Aorta (tissue), 5 donors: ENCODE measurements around the gene GRIN3B. TPM values are rescaled to one million over a fixed set of nuclear protein-coding genes. Genes with fewer than 3 reads are reported as not detected.

ENCODE experiments used
- ATAC-seq: fragments of 200-7000 bp; cut with Tn5 transposase; one replicate; pipeline ENCODE4 v1.9.1; 2022; ENCODE audit warnings: moderate library complexity; ENCODE audit not compliant: low FRiP score
- DNase-seq, 2 donors: peaks; one replicate each; pipeline ENCODE4 v3.0.0-alpha.2; 2020
- H3K27ac ChIP-seq, 2 donors: one replicate each; pipeline ENCODE4 v1.5.1; 2013; ENCODE audit warnings: low read length in 2 of 2, mild to moderate bottlenecking in 2 of 2, moderate library complexity in 2 of 2, control low read depth in 1 of 2, inconsistent platforms in 1 of 2, low read depth in 1 of 2
- H3K27me3 ChIP-seq, 2 donors: one replicate each; pipeline ENCODE4 v1.6.1; 2013; ENCODE audit warnings: control low read depth in 1 of 2, low read length in 1 of 2, mild to moderate bottlenecking in 1 of 2, moderate library complexity in 1 of 2; ENCODE audit not compliant: insufficient read depth in 2 of 2, control insufficient read depth in 1 of 2
- H3K36me3 ChIP-seq, 2 donors: one replicate each; pipeline ENCODE4 v1.6.1; 2013; ENCODE audit warnings: control low read depth in 1 of 2, low read length in 1 of 2, mild to moderate bottlenecking in 1 of 2; ENCODE audit not compliant: insufficient read depth in 2 of 2, control insufficient read depth in 1 of 2
- H3K4me1 ChIP-seq, 2 donors: one replicate each; pipeline ENCODE4 v1.6.1; 2013; ENCODE audit warnings: low read length in 2 of 2, control low read depth in 1 of 2, mild to moderate bottlenecking in 1 of 2, moderate library complexity in 1 of 2; ENCODE audit not compliant: insufficient read depth in 2 of 2, control insufficient read depth in 1 of 2
- H3K4me3 ChIP-seq, 2 donors: one replicate each; pipeline ENCODE4 v1.5.1; 2013; ENCODE audit warnings: low read length in 2 of 2, control low read depth in 1 of 2, mild to moderate bottlenecking in 1 of 2
- H3K9me3 ChIP-seq: one replicate; pipeline ENCODE4 v1.6.1; 2013; ENCODE audit warnings: mild to moderate bottlenecking, low read length; ENCODE audit not compliant: control insufficient read depth
- WGBS, 2 donors: extraction: QIAGEN DNeasy Blood & Tissue Kit; methylation state at CpG; one replicate each; pipeline ENCODE4 v1.1.7; 2013; 5-methylcytosine and 5-hydroxymethylcytosine counted together
- intact Hi-C, 2 donors: fragments of 100-400 bp; cut with DNase I; formaldehyde crosslinking; loops; one replicate each; pipeline versions ENCODE4 v1.14.2 to v1.15.0; 2022
- polyA plus RNA-seq, 2 donors: library from polyadenylated mRNA; stranded (reverse); fragments of 200-250 nt; gene quantifications; one replicate each; pipeline ENCODE4 v1.2.3, GENCODE V29; 2013
- total RNA-seq, 2 donors: library from RNA; stranded (reverse); fragmentation: NEBNext Ultra II Directional; extraction: Animal tissue kit (Norgen Biotek cat#: 25700); gene quantifications; one replicate each; pipeline ENCODE4 v1.2.1, GENCODE V29; 2021
- donor health status: healthy with polysubstance abuse.
- donor health status: Bipolar disorder and iron deficiency.
- donor health status: DM: no; HTN: no; CAD: no.
- donor health status: DM: no; HTN: no; CAD: no.
- donor health status: DM: yes; HTN: yes; CAD: no.

The GRIN3B gene
- total and polyA plus RNA-seq, 4 donors, result 0.10 to 1.3 TPM; not detected in 2

DNA sequence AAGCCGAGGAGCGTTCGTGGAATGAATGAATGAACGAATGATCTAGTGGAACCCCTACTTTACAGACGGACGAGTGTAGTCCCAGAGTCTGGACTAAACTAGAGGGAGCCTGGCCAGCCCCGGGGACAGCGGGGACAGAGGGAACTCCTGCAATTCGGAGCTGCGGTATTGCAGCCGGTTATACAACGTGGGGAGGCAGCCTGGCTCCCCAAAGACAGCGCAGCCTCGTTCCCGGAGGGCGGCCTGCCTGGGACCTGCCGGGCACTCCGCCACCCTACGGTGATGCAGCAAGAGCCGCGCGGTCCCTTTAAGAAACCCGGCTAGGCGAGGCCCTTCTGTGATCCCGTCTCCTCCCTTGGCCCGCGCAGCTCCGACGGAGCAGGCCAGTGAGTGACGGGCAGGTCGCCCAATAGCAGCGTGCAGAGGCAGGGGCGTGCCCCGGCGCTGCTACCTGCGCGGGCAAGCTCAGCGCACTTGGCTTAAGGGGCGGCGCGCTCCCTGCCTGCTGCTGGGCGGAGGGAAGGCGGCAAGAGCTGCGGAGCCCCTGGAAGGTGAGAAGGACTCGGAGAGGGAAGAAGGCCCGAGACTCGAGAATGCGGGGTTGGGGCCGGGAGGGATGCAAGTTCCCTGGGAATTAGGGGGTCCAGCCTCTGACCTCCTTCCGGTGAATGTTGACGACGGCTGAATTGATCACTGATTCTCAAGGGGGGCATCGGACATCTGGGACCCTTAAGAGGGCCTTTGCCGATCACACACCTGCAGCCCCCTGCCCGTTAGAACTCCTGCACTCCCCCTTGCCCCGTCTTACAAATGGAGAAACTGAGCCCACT, 39.6 kb downstream of the GRIN3B start, which contains the start of gene ABCA7:
Gene ABCA7 (plus strand): TSS at position 462 of the 830 bp plus-strand sequence. CDS start 1,255 bp downstream, outside the sequence.
- H3K4me3 ChIP-seq, result peak within 1 kb of the TSS in 1 of 2 donors; percentile 27
- DNase-seq, result peak; percentile 98 to 99
- no peaks in the 10 kb centered on the region for H3K9me3 ChIP-seq
- no peaks in the 10 kb centered on the region for H3K4me1 ChIP-seq
- 1% methylated on average over 52 to 56 of the region's 56 CpGs for WGBS, 2 donors
- H3K36me3 ChIP-seq, result peaks cover 0 to 6% of the 10 kb centered on the region in 2 donors
- no peaks in the 10 kb centered on the region for H3K27me3 ChIP-seq
- ATAC-seq, result peak; percentile 94
- intact Hi-C loops, result loop anchor here (5.0 kb wide), 1 partner anchor 57 kb away; the partner anchor contains the start of gene POLR2E (in 2 of the 2)
- no peak within 1 kb of the TSS for H3K27ac ChIP-seq

DNA sequence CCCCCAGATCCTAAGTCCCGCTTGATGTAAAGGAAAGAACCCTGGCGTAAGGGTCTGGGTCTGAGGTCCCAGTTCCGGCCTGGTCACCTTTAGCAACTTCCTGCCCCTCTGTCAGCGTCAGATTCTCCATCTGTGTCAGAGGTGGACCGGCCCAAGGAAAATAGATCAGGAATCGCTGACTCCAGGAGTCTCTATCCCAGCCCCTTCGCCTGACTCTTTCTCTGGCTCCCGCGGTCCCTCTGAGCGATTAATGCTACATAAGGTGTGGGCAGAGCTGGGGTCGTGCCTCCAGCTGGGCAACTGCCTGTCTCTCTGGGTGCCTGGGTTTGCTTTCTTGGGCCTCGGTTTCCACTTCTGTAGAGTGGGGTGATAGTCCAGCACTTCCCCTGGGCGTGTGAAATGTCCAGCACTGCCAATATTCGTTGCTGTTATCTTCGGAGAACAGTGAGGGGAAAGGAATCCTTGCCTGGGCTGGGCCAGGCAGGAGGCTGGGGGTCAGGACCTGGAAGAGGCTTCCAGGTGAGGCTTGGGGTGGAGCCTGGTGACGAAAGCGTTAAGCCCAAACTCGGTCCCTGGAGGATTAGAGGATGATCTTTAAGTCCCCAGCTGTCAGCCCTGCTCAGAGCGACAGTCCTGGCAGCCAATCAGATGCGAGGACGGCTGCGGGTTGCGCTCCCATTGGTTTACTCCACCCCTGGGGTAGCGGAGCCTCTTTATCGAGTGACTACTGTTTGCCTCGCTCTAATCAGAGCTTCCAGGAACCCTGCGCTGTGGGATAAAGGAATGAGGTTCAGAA, 40.5 kb downstream of the GRIN3B start:
- WGBS, 2 donors, result 2 to 3% methylated on average over 27 of the region's 27 CpGs
- Histone ChIP-seq H3K4me3 (peak overlapping the region in 1 of 2 donors; percentile 27), H3K27me3 (no peaks in the 10 kb centered on the region), H3K9me3 (no peaks in the 10 kb centered on the region), H3K27ac (no peak overlapping the region), H3K36me3 (peaks cover 0 to 6% of the 10 kb centered on the region in 2 donors), H3K4me1 (no peaks in the 10 kb centered on the region)
- intact Hi-C loops, result loop anchor here (5.0 kb wide), 1 partner anchor 57 kb away; the partner anchor contains the start of gene POLR2E (in 2 of the 2)
- DNase-seq (peak; percentile 92 to 93), ATAC-seq (peak; percentile 62)

- Histone ChIP-seq H3K9me3 (no peaks in the 10 kb centered on the region), H3K4me3 (no peak overlapping the region), H3K27ac (no peak overlapping the region), H3K27me3 (no peaks in the 10 kb centered on the region), H3K4me1 (no peaks in the 10 kb centered on the region), H3K36me3 (peaks cover 0 to 2% of the 10 kb centered on the region in 2 donors)
- DNase-seq (no peak), ATAC-seq (no peak)
- intact Hi-C loops, result loop anchor here (5.0 kb wide), 1 partner anchor 56 kb away; the partner anchor contains the start of gene POLR2E (in 2 of the 2)
- 36% methylated on average over 26 of the region's 26 CpGs for WGBS, 2 donors
Observed at GRCh38 chr19:1041272-1041834, 41.1 kb downstream of the GRIN3B start.

DNA sequence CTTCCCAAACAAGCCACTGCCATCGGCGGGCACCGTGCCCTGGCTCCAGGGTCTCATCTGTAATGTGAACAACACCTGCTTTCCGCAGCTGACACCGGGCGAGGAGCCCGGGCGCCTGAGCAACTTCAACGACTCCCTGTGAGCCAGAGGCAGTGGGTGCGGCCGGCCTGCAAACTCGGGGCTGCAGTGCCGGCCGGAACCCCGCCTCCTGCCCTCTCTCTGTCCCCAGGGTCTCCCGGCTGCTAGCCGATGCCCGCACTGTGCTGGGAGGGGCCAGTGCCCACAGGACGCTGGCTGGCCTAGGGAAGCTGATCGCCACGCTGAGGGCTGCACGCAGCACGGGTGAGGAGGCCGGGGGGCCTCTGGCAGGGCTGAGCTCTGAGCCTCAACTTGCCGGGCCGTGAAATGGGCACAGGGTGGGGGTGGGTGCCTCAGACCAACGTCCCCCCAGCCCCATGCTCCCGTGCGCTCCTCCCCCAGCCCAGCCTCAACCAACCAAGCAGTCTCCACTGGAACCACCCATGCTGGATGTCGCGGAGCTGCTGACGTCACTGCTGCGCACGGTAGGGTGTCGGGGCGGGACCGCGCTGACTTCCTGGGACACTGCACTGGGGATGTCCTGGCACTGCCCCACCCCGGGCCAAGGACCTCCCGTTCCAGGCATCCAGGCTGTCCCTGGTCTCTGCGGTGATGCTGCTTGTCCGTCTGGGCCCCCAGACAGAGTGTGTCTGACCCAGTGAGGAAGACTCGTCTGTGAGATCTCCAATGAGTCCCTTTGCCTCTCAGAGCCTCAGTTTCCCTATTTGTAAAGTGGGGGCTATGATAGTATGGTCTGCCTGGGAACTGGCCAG, 41.8 kb downstream of the GRIN3B start:
- no peak overlapping the region for H3K27ac ChIP-seq

GRCh38 chr19:1042689-1043511, 42.7 kb downstream of the GRIN3B start:
- no peak overlapping the region for H3K27ac ChIP-seq
- H3K4me1 ChIP-seq, result no peaks in the 10 kb centered on the region
- no peaks in the 10 kb centered on the region for H3K27me3 ChIP-seq
- peak in 1 of 2 donors; percentile 58 for DNase-seq
- no peak overlapping the region for H3K4me3 ChIP-seq
- H3K36me3 ChIP-seq, result no peaks in the 10 kb centered on the region
- H3K9me3 ChIP-seq, result no peaks in the 10 kb centered on the region
- intact Hi-C loops, result loop anchor here (5.0 kb wide), 1 partner anchor 54 kb away; the partner anchor contains the start of gene POLR2E (in 2 of the 2)
- 43 to 52% methylated on average over 23 of the region's 23 CpGs for WGBS, 2 donors
- no peak for ATAC-seq

More for the DNA sequence above, 41.8 kb downstream of the GRIN3B start:
- DNase-seq, result no peak
- H3K27me3 ChIP-seq, result no peaks in the 10 kb centered on the region
- H3K4me3 ChIP-seq, result no peak overlapping the region
- H3K9me3 ChIP-seq, result no peaks in the 10 kb centered on the region
- no peak for ATAC-seq
- intact Hi-C loops, result loop anchor here (5.0 kb wide), 1 partner anchor 55 kb away; the partner anchor contains the start of gene POLR2E (in 2 of the 2)
- 66 to 74% methylated on average over 38 to 43 of the region's 43 CpGs for WGBS, 2 donors
- H3K4me1 ChIP-seq, result no peaks in the 10 kb centered on the region
- H3K36me3 ChIP-seq, result no peaks in the 10 kb centered on the region

- intact Hi-C loops, result no loop called here
- no peaks in the 10 kb centered on the region for H3K36me3 ChIP-seq
- no peak overlapping the region for H3K4me3 ChIP-seq
- WGBS, 2 donors, result 70 to 75% methylated on average over 10 of the region's 10 CpGs
- no peak overlapping the region for H3K27ac ChIP-seq
- no peaks in the 10 kb centered on the region for H3K4me1 ChIP-seq
- H3K27me3 ChIP-seq, result no peaks in the 10 kb centered on the region
- no peaks in the 10 kb centered on the region for H3K9me3 ChIP-seq
- DNase-seq (peak in 1 of 2 donors; percentile 48), ATAC-seq (no peak)
Observed at GRCh38 chr19:1045247-1045603, 45.0 kb downstream of the GRIN3B start.

DNA sequence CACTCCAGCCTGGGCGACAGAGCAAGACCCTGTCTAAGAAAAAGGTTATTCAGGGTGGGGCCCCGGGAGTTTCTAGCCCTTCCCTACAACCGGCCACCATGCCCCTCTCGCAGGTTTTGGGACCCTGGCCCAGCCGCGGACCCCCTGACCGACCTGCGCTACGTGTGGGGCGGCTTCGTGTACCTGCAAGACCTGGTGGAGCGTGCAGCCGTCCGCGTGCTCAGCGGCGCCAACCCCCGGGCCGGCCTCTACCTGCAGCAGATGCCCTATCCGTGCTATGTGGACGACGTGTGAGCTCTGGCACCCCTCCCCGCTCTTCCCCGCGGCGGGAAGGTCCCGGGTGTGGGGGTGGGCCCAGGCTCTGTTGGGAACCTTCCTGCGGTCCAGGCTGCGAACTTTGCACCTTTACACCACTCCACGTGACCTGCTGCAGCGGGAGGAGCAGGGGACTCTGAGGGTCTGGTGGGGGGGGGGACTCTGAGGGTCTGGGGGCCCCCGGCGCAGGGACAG, 46.0 kb downstream of the GRIN3B start:
- no peak for DNase-seq
- ATAC-seq, result no peak
- intact Hi-C loops, result no loop called here

More for the DNA sequence above, 46.0 kb downstream of the GRIN3B start:
- Histone ChIP-seq H3K36me3 (no peaks in the 10 kb centered on the region), H3K4me1 (no peaks in the 10 kb centered on the region), H3K27me3 (no peaks in the 10 kb centered on the region), H3K4me3 (no peak overlapping the region), H3K9me3 (no peaks in the 10 kb centered on the region), H3K27ac (no peak overlapping the region)
- 88 to 93% methylated on average over 31 to 33 of the region's 33 CpGs for WGBS, 2 donors
